Measurements from ENCODE around the gene RAB40B. TPM values are rescaled to one million over a fixed set of nuclear protein-coding genes. Genes with fewer than 3 reads are reported as not detected.

RAB40B gene
- total and polyA plus RNA-seq, 2 donors (not counting 1 experiment from before 2014, with no cell fraction given): 4.7 to 8.0 TPM

- Histone ChIP-seq H3K27me3 (replicated peaks in 1 of 4; ENCODE audit: control extremely low read depth in 1 of 4, control insufficient read depth in 3 of 4, insufficient read depth in 4 of 4, low read length in 3 of 4) (no peaks in the 10 kb centered on the region), H3K9me3 (ENCODE audit: control extremely low read depth in 1 of 3, control insufficient read depth in 2 of 3, insufficient read depth in 1 of 3, low read length in 2 of 3) (peaks cover 0 to 8% (median 0%) of the 10 kb centered on the region in 3 donors), H3K4me1 (ENCODE audit: control insufficient read depth in 2 of 2, insufficient read depth in 2 of 2, low read length in 2 of 2) (no peaks in the 10 kb centered on the region), H3K4me3 (ENCODE audit: control extremely low read depth in 1 of 5, extremely low read depth in 1 of 5, insufficient read depth in 1 of 5, low read depth in 2 of 5, low read length in 4 of 5) (no peak overlapping the region), H4K20me1 (ENCODE audit: control insufficient read depth, insufficient read depth, low read length, poor library complexity, severe bottlenecking) (no peaks in the 10 kb centered on the region), H2AFZ (ENCODE audit: insufficient read depth, low read depth, low read length, poor library complexity, severe bottlenecking) (no peak overlapping the region), H3K27ac (ENCODE audit: low read length in 2 of 2) (no peak overlapping the region), H3K4me2 (replicated peaks; ENCODE audit: low read depth, low read length, poor library complexity, severe bottlenecking) (no peak overlapping the region), H3K9ac (ENCODE audit: low read length) (no peak overlapping the region), H3K36me3 (replicated peaks in 1 of 2; ENCODE audit: control extremely low read depth in 1 of 2, control insufficient read depth in 1 of 2, extremely low read depth in 1 of 2, insufficient read depth in 2 of 2, low read length in 1 of 2) (no peaks in the 10 kb centered on the region), H3K79me2 (ENCODE audit: control insufficient read depth, insufficient read depth, low read length) (no peaks in the 10 kb centered on the region)
- no peak for TF ChIP-seq CTCF (IDR thresholded peaks at IDR 0.05)
- TF ChIP-seq EZH2 (IDR thresholded peaks at IDR 0.05; ENCODE audit: borderline replicate concordance, insufficient read depth, low read depth, low read length, poor library complexity, severe bottlenecking): no peak
- ATAC-seq (ENCODE audit: low read depth) (no peak), DNase-seq (no peak)
- Mint-ChIP-seq H3K9me3 (ENCODE audit: insufficient read depth) (no peaks in the 10 kb centered on the region), H3K27me3 (no peaks in the 10 kb centered on the region), H3K27ac (no peak overlapping the region), H3K4me3 (no peak overlapping the region), H3K4me1 (no peaks in the 10 kb centered on the region)
- intact Hi-C loops (cut with micrococcal nuclease): no loop called here
- WGBS (ENCODE audit: insufficient coverage): 83% methylated on average over 16 of the region's 18 CpGs
- CTCF ChIA-PET: no interaction called here
- POLR2A ChIA-PET: no interaction called here
Observed at GRCh38 chr17:82675476-82676245, 22.8 kb downstream of the RAB40B start.

DNA sequence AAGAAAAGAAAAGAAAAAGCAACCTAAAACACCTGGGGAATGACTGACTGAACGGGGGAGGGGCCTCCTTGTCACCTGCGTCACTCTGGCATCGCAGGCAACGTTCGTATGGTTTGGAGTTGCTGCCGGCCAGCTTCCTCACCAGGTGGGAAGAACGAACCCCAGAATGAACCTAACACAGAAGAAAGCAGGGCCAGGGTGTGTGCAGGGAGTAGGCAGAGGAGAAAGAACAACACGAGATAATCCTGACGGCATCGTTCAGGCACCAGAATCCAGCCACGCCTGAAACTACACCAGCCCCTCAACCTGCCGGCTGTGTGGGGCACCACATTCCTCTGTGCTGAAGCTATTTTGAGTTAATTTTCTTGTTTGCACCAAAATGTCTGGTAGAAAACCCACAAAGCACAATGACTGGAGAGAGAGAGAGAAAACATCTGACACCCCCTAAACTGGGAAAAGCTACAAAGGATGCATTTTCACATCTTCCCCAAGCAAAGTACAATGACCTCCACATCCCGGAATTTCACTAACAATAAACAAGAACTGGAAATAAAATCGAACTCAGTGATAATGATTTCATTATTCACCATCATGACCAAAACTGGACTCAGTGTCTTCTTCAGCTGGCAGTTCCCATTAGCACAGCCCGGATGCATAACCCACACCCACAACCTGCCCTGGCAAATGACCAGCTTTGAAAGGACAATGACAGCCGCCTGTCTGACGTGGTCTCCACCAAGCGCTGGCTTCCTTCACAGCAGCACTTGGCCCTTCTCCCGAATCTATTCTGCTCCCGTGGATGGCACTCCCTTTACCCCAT is 23.6 kb downstream of the RAB40B start:
- Mint-ChIP-seq H3K27ac (no peak overlapping the region), H3K27me3 (no peaks in the 10 kb centered on the region), H3K9me3 (ENCODE audit: insufficient read depth) (no peaks in the 10 kb centered on the region), H3K4me1 (no peaks in the 10 kb centered on the region), H3K4me3 (no peak overlapping the region)
- H3K27me3 ChIP-seq (replicated peaks in 1 of 4; ENCODE audit: control extremely low read depth in 1 of 4, control insufficient read depth in 3 of 4, insufficient read depth in 4 of 4, low read length in 3 of 4): no peaks in the 10 kb centered on the region
- intact Hi-C loops (cut with micrococcal nuclease): no loop called here
- ChIA-PET CTCF (no interaction called here), POLR2A (no interaction called here)
- H3K9ac ChIP-seq (ENCODE audit: low read length): no peak overlapping the region
- no peaks in the 10 kb centered on the region for H3K36me3 ChIP-seq (replicated peaks in 1 of 2; ENCODE audit: control extremely low read depth in 1 of 2, control insufficient read depth in 1 of 2, extremely low read depth in 1 of 2, insufficient read depth in 2 of 2, low read length in 1 of 2)
- WGBS (ENCODE audit: insufficient coverage): 88% methylated on average over 16 of the region's 20 CpGs
- no peak for TF ChIP-seq EZH2 (IDR thresholded peaks at IDR 0.05; ENCODE audit: borderline replicate concordance, insufficient read depth, low read depth, low read length, poor library complexity, severe bottlenecking)
- no peak for TF ChIP-seq CTCF (IDR thresholded peaks at IDR 0.05)
- DNase-seq (no peak), ATAC-seq (ENCODE audit: low read depth) (no peak)
- no peaks in the 10 kb centered on the region for H3K4me1 ChIP-seq (ENCODE audit: control insufficient read depth in 2 of 2, insufficient read depth in 2 of 2, low read length in 2 of 2)
- no peaks in the 10 kb centered on the region for H4K20me1 ChIP-seq (ENCODE audit: control insufficient read depth, insufficient read depth, low read length, poor library complexity, severe bottlenecking)
- no peak overlapping the region for H3K4me3 ChIP-seq (ENCODE audit: control extremely low read depth in 1 of 5, extremely low read depth in 1 of 5, insufficient read depth in 1 of 5, low read depth in 2 of 5, low read length in 4 of 5)
- no peak overlapping the region for H3K4me2 ChIP-seq (replicated peaks; ENCODE audit: low read depth, low read length, poor library complexity, severe bottlenecking)
- H3K27ac ChIP-seq (ENCODE audit: low read length in 2 of 2): no peak overlapping the region
- no peak overlapping the region for H2AFZ ChIP-seq (ENCODE audit: insufficient read depth, low read depth, low read length, poor library complexity, severe bottlenecking)
- peaks cover 0 to 2% (median 0%) of the 10 kb centered on the region in 3 donors for H3K9me3 ChIP-seq (ENCODE audit: control extremely low read depth in 1 of 3, control insufficient read depth in 2 of 3, insufficient read depth in 1 of 3, low read length in 2 of 3)
- no peaks in the 10 kb centered on the region for H3K79me2 ChIP-seq (ENCODE audit: control insufficient read depth, insufficient read depth, low read length)

All from B cell (primary cell).